PC-9 (cell line): ENCODE results near the gene PPP2R3B. TPM values are rescaled to one million over a fixed set of nuclear protein-coding genes. Genes with fewer than 3 reads are reported as not detected.
"Not testable (repeated sequence)": the region's sequence is repeated elsewhere in the genome, so short reads cannot be mapped to it uniquely, and the experiment has no call there.

ENCODE experiments used
- BruUV-seq: library from RNA; stranded (reverse); fragments of 400-500 nt; replicated peaks from 2 replicates; lab custom pipeline; 2021; lab: Mats Ljungman, UMichigan
- CTCF ChIA-PET: fragments of 300-600 bp; sonication (Branson Sonifier 250); formaldehyde crosslinking; loops from one replicate; lab custom pipeline; 2022; ENCODE audit warnings: antibody characterized with exemption; lab: Charles Lee
- POLR2A ChIA-PET: fragments of 300-600 bp; sonication (Branson Sonifier 250); formaldehyde crosslinking; loops from one replicate; lab custom pipeline; 2022; ENCODE audit warnings: antibody characterized with exemption; ENCODE audit not compliant: unreplicated experiment; lab: Charles Lee
- DNase-seq, 2 experiments: peaks; one replicate each; pipeline versions ENCODE4 v3.0.0 to v3.0.0-alpha.2; 2015 to 2022; ENCODE audit warnings: mixed read lengths in 1 of 2
- H2AFZ ChIP-seq: fragments of 200-600 bp; sonication (generic); 2 replicates; pipeline ENCODE4 v1.8.1; 2017; ENCODE audit warnings: antibody characterized with exemption
- H3F3A ChIP-seq: fragments of 200-600 bp; sonication (generic); 2 replicates; pipeline ENCODE4 v1.8.1; 2017; ENCODE audit warnings: antibody characterized with exemption, mild to moderate bottlenecking, low read depth; ENCODE audit not compliant: insufficient read depth
- H3K27ac ChIP-seq: fragments of 200-600 bp; sonication (generic); 2 replicates; pipeline ENCODE4 v1.6.1; 2016; ENCODE audit warnings: mixed run types
- H3K27me3 ChIP-seq: fragments of 200-600 bp; sonication (generic); 2 replicates; pipeline ENCODE4 v1.6.1; 2016; ENCODE audit warnings: low read depth, mixed run types; ENCODE audit not compliant: insufficient read depth
- H3K36me3 ChIP-seq: fragments of 200-600 bp; sonication (generic); 2 replicates; pipeline ENCODE4 v1.6.1; 2016; ENCODE audit warnings: low read depth, mixed run types
- H3K4me1 ChIP-seq: fragments of 200-600 bp; sonication (generic); replicated peaks from 2 replicates; pipeline ENCODE4 v1.6.1; 2016; ENCODE audit warnings: mixed run types; ENCODE audit not compliant: insufficient read depth
- H3K4me2 ChIP-seq: fragments of 200-600 bp; sonication (generic); 2 replicates; pipeline ENCODE4 v1.6.1; 2017; ENCODE audit warnings: mixed run types
- H3K4me3 ChIP-seq: fragments of 200-600 bp; sonication (generic); 2 replicates; pipeline ENCODE4 v1.6.1; 2016; ENCODE audit warnings: mixed run types
- H3K79me2 ChIP-seq: fragments of 200-600 bp; sonication (generic); 2 replicates; pipeline ENCODE4 v1.6.1; 2017; ENCODE audit warnings: low read depth, mixed run types
- H3K9me2 ChIP-seq: fragments of 200-600 bp; sonication (generic); 2 replicates; pipeline ENCODE4 v1.8.1; 2017; ENCODE audit warnings: mild to moderate bottlenecking; ENCODE audit not compliant: insufficient read depth
- H3K9me3 ChIP-seq: fragments of 200-600 bp; sonication (generic); 2 replicates; pipeline ENCODE4 v1.8.1; 2016; ENCODE audit warnings: low read depth; ENCODE audit not compliant: insufficient read depth
- H4K20me1 ChIP-seq: fragments of 200-600 bp; sonication (generic); 2 replicates; pipeline ENCODE4 v1.8.1; 2017; ENCODE audit not compliant: insufficient read depth
- EZH2 ChIP-seq: fragments of 200-600 bp; sonication (generic); IDR thresholded peaks from 2 replicates; pipeline ENCODE4 v1.8.0; 2017; ENCODE audit warnings: antibody characterized with exemption, low read depth
- intact Hi-C: fragments of 100-400 bp; cut with micrococcal nuclease; formaldehyde crosslinking; loops from one replicate; pipeline ENCODE4 v1.10.0; 2022; ENCODE audit not compliant: unreplicated experiment
- total RNA-seq: library from RNA; stranded (reverse); gene quantifications from 2 replicates; pipeline ENCODE4 v1.2.3, GENCODE V29; 2021
- TF ChIP-seq, protein P1 (sequence below): fragments of 200-600 bp; sonication (generic); conservative IDR thresholded peaks from 2 replicates; pipeline ENCODE4 v1.6.1; 2017; ENCODE audit warnings: mixed run types, antibody characterized with exemption, mild to moderate bottlenecking, moderate library complexity

Gene PPP2R3B
- total RNA-seq, 1 experiment from 2014 or later, result 32.5 TPM

DNA sequence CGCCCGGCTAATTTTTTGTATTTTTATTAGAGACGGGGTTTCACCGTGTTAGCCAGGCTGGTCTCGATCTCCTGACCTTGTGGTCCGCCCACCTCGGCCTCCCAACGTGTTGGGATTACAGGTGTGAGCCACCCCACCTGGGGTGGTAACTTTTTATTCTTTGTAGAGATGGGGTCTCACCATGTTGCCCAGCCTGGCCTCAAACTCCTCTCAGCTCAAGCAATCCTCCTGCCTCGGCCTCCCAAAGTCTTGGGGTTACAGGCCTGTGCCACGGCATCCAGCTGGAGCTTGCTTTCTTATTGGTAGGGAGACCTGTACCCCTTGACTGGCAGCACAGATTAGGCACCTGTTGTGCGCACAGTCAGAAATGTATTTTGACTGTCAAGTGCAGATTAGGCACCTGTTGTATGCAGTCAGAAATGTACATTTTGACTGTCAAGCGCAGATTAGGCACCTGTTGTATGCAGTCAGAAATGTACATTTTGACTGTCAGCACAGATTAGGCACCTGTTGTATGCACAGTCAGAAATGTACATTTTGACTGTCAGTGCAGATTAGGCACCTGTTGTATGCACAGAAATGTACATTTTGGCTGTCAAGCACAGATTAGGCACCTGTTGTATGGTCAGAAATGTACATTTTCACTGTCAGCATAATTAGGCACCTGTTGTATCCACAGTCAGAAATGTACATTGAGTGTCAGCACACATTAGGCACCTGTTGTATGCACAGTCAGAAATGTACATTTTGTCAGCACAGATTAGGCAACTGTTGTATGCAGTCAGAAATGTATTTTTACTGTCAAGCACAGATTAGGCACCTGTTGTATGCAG, 80.7 kb downstream of the PPP2R3B start:
- H3K4me2 ChIP-seq, intact Hi-C loops, H3K27ac ChIP-seq, H3K79me2 ChIP-seq, CTCF ChIA-PET, H2AFZ ChIP-seq, BruUV-seq, H3K9me3 ChIP-seq, H3K27me3 ChIP-seq, H3K36me3 ChIP-seq, H3K4me1 ChIP-seq, H4K20me1 ChIP-seq, DNase-seq, POLR2A ChIA-PET, H3K4me3 ChIP-seq, H3K9me2 ChIP-seq, H3F3A ChIP-seq: not testable (repeated sequence)

DNA sequence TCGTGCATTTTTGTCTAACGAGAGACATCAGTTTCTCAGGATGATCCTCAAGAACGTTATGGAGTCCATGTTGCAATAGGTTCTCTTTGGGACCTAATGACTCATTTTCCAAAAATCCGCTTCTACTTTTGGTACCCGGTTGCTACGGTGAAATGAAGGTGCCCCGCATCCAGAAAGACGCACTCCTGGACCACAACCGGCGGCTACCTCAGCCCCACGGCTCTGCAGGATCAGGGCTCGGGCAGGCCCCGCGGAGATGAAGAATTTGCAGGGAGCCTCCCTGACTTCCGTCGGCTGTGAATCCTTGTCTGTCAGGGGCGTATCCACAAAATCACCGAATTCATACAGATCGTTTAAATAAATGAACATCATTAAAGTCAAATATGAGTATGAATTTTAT, 83.7 kb downstream of the PPP2R3B start:
- no TSS peak for BruUV-seq
- intact Hi-C loops, result no loop called here
- POLR2A ChIA-PET, result no interaction called here

DNA sequence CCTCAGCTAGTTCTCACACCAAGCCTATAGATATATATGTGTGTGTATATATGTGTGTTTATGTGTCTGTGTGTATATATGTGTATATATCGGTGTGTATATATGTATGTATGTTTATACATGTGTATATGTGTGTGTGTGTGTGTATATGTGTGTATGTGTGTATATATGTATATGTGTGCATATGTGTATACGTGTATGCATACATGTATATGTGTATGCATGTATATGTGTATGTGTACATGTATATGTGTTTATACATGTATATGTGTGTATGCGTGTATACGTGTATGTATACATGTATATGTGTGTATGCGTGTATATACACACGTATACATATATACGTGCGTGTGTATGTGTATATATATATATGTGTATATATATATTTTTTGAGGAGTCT, 86.4 kb downstream of the PPP2R3B start:
- Histone ChIP-seq H3K4me3 (no peak overlapping the region), H2AFZ (no peak overlapping the region), H3K9me2 (no peaks in the 10 kb centered on the region), H3K4me1 (no peaks in the 10 kb centered on the region), H3F3A (no peaks in the 10 kb centered on the region), H3K79me2 (no peaks in the 10 kb centered on the region), H3K36me3 (no peaks in the 10 kb centered on the region), H3K9me3 (no peaks in the 10 kb centered on the region), H4K20me1 (no peaks in the 10 kb centered on the region), H3K27me3 (no peaks in the 10 kb centered on the region), H3K4me2 (no peak overlapping the region), H3K27ac (no peak overlapping the region)
- no peak for DNase-seq
- CTCF ChIA-PET, result no interaction called here
- no TSS peak for BruUV-seq
- TF ChIP-seq, protein P1, sequence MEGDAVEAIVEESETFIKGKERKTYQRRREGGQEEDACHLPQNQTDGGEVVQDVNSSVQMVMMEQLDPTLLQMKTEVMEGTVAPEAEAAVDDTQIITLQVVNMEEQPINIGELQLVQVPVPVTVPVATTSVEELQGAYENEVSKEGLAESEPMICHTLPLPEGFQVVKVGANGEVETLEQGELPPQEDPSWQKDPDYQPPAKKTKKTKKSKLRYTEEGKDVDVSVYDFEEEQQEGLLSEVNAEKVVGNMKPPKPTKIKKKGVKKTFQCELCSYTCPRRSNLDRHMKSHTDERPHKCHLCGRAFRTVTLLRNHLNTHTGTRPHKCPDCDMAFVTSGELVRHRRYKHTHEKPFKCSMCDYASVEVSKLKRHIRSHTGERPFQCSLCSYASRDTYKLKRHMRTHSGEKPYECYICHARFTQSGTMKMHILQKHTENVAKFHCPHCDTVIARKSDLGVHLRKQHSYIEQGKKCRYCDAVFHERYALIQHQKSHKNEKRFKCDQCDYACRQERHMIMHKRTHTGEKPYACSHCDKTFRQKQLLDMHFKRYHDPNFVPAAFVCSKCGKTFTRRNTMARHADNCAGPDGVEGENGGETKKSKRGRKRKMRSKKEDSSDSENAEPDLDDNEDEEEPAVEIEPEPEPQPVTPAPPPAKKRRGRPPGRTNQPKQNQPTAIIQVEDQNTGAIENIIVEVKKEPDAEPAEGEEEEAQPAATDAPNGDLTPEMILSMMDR, result no peak
- TF ChIP-seq EZH2, result no peak
- POLR2A ChIA-PET, result no interaction called here
- intact Hi-C loops, result no loop called here

More for the DNA sequence above, 83.7 kb downstream of the PPP2R3B start:
- no peak overlapping the region for H3K27ac ChIP-seq
- H3K79me2 ChIP-seq, result no peaks in the 10 kb centered on the region
- H3K4me1 ChIP-seq, result no peaks in the 10 kb centered on the region
- TF ChIP-seq EZH2, result no peak
- TF ChIP-seq, protein P1, result no peak
- CTCF ChIA-PET, result no interaction called here
- no peaks in the 10 kb centered on the region for H3K27me3 ChIP-seq
- H2AFZ ChIP-seq, result no peak overlapping the region
- no peaks in the 10 kb centered on the region for H3K9me2 ChIP-seq
- H3K4me2 ChIP-seq, result no peak overlapping the region
- no peak overlapping the region for H3K4me3 ChIP-seq
- H3K9me3 ChIP-seq, result no peaks in the 10 kb centered on the region
- H3F3A ChIP-seq, result no peaks in the 10 kb centered on the region
- no peaks in the 10 kb centered on the region for H3K36me3 ChIP-seq
- no peak for DNase-seq
- H4K20me1 ChIP-seq, result no peaks in the 10 kb centered on the region
